HPDE6-E6E7 (cell line): Measurements from ENCODE around the gene COPZ1.
A peak's percentile ranks its signal among the peaks of the same experiment; 100 is the strongest.

ENCODE experiments used
- DNase-seq: peaks from one replicate; pipeline ENCODE4 v3.0.0; 2011; ENCODE audit warnings: missing footprints; ENCODE audit errors: extremely low spot score

Gene COPZ1

DNA sequence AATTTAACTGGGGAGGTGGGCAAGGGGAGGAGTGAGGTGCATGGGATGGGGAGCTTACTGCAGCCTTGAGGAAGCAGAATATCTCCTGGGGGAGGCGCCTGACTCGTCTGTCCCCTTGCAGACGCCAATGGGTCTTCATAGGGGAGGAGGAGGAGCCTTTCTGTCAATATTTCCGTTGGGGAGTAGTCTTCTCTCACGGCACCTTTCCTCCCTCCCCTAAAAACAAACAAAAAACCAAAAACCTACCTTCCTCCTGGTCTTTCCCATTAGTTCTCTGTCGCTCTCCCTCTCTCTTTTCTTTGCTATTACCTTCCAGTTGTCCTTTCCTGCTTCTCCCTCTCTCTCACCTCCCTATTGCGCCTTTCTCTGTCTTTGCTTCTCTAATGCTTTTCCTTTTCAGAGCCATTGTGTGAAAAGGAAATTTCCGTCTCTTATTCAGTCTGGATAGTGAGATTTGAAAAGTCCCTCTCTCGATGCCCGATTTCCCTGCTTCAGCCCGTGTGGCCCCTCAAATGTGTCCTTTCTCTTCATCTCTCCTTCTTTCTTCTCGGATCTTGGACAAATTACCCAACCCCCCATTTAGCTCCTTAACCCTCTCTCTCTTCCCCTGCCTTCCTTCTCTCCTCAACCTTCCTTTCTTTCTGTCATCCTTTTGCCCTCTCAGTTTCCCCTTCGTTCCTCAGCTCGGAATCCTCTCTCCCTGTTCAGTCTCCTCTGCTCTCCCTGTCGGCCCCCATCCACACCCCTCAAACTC, 33.4 kb downstream of the COPZ1 start:
- DNase-seq, result no peak

DNA sequence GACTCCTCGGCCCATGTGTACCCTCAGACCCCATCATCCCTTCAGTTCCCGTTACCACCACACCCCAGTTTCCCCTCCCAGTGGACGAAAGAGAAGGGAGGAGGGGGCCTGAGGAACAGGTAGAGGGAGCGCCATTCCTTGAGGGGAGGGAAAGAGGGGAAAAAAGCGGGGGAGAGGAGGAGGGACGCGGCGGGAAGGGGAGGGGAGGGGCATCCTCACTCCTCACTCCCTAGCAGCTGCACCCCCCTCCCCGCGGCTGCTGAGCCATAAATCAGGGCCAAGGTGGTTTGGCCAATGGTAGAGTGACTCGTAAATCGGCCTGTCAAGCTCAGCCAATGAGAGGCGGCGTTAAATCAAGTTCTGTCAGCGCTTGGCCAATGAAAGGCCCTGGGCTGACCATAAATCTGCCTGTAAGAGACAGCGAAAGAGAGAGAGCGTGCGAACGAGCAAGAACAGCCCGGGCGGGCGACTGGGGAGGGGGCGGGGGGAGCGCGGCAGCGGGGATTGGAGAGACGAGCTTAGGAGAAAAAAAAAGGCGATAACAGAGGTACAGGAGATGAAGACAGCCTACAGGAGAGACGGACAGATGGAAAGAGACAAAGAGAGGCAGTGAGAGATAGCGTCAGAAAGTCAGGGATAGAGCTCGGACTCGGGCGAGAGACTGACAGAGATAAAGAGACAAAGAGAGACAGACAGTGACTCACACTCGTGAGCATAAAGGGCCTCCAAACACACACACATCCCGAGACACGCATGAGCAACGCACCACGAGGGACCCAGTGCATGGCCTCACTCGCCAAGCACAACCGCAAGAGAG, 34.2 kb downstream of the COPZ1 start:
- peak; percentile 99 for DNase-seq

DNA sequence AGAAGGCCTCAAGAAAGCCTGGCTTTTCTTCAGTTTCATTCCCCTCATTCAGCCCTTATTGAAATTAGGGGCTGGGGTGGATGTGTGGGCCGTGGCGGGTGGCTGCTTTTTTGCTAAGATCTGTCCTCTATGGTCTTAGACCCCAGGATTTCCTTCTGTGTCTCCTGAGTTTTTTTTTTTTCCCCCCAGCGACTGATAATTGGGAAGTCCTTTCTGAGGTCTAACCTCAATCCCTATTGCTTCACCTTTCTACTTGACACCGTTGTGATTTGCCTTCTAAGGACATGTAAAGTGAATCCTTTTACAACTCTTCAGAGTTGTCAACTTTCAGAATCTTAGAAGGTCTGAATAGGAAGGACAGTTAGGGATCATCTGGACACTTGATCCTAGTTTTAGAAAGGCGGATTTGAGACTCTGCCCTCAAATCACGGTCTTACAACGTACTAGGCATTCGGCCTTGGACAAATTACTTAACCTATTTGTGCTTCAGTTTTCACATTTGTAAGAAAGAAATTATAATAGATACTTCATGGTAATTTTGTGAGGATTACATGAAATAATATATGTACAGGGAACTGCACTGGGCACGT, 34.9 kb downstream of the COPZ1 start:
- DNase-seq, result no peak

- DNase-seq, result peak; percentile 58
Measured at GRCh38 chr12:54360717-54361456, 36.0 kb downstream of the COPZ1 start.

- no peak for DNase-seq
Measured at GRCh38 chr12:54363047-54363446, 38.1 kb downstream of the COPZ1 start.

GRCh38 chr12:54363618-54364017, 38.7 kb downstream of the COPZ1 start:
- DNase-seq, result no peak

GRCh38 chr12:54364413-54364812, 39.5 kb downstream of the COPZ1 start, which contains the start of gene GPR84:
TSS of gene GPR84 (minus strand) at chr12:54364486. CDS start at chr12:54363851, 635 bp downstream.
- DNase-seq, result no peak

DNA sequence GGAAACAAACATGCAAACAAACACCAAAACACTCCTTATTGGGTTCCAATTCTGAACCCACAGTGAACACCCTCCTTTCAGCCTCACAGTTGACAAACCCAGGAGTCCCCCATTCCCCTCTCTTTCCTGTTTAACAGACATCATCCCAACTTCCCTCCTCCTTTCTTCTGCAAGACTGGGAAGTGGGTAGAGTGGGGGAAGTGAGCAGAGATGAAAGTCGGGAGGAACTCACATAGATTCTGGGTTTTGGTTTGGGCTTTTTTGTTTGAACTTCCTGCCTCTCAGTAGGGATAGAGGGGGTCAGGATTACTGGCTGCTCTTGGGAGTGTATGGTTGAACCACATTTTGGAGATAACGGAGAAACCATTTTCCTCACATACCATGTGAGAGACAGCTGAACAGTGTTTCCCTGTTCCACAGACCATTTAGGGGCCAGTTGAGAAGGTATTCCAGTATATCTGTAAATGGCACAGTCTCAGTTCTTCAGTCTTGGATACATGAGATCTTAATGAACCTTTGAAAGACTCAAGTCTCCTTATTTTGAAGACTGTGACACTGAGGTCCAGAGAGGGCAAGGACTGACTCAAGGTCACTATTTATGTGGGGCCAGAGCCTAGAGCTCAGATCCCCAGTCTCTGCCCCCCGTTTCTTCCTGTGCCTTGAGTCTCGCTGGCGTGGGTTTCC, 43.2 kb downstream of the COPZ1 start:
- DNase-seq, result no peak

GRCh38 chr12:54368709-54369596, 44.0 kb downstream of the COPZ1 start:
- peak; percentile 64 for DNase-seq

DNA sequence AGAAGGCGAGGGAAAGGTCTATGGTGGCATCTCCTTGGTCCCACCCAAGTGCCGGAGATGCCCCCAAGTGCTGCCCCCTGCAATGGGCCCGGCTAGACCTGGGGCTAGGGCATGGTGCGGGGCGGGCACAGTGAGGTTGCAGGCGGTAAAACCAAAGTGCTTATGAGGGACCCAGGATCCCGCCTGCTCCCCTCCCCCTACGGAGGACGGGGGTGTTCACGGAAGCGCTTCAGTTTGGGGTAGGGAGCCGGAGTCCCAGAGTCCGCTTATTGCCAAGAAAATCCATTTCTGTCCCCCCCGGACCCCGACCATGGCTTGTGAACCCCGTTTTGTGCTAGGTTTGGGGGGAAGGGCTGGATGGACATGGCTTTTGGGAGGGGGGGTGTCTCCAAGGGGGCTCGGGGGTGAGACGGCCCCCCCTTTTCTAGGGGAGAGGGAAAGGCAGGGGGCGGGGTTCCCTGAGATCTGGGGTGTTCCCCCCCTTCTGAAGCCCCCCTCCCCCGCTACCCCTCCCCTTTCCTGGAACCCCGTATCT, 44.7 kb downstream of the COPZ1 start:
- no peak for DNase-seq

- DNase-seq, result no peak
Measured at GRCh38 chr12:54370171-54370730, 45.3 kb downstream of the COPZ1 start.

DNA sequence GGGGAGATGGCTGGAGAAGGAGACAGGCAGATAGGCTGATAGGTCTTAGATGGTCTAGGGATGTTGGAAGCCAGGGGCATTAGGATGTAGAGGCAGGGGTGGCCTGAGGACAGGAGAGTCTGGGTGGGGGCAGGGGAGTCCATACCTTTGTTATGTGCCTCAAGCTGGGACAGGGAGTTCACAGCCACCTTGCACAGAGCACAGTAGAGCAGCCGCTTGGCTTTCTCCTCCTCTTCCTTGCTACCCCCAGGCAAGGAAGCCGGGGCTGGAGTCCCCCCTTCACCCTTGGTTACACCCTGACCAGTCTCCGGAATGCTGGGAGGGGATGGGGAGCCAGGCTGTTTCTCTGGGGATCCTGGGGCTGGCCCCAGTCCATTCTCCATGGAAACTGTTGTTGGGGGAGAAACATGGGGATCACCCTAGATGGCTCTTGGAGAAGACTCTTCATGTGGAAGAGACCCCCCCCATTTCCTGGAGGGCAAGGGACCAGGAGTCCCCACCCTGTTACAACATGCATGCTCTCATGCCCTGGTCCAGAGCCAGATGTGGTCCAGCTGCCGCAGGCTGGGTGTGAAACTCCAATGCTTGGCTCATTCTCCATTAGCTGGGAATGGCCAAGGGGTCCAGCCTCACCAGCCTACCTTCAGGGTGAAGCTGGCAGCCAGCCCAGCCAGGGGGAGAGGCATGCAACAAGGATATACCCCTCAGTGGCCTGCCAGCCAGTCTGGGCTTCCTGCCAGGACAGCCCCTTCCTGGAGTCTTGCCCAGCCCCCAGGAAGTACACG, 46.6 kb downstream of the COPZ1 start:
- no peak for DNase-seq

GRCh38 chr12:54372113-54372806, 47.3 kb downstream of the COPZ1 start:
- no peak for DNase-seq

- no peak for DNase-seq
Measured at GRCh38 chr12:54373649-54374561, 49.0 kb downstream of the COPZ1 start.

- no peak for DNase-seq
Measured at GRCh38 chr12:54374562-54375258, 49.8 kb downstream of the COPZ1 start.

- DNase-seq, result no peak
Measured at GRCh38 chr12:54375259-54375579, 50.3 kb downstream of the COPZ1 start.

- DNase-seq, result no peak
Measured at GRCh38 chr12:54376596-54376995, 51.7 kb downstream of the COPZ1 start.
